ENCODE results near the gene ARPC1B.
"Not testable (repeated sequence)": the region's sequence is repeated elsewhere in the genome, so short reads cannot be mapped to it uniquely, and the experiment has no call there.

DNA sequence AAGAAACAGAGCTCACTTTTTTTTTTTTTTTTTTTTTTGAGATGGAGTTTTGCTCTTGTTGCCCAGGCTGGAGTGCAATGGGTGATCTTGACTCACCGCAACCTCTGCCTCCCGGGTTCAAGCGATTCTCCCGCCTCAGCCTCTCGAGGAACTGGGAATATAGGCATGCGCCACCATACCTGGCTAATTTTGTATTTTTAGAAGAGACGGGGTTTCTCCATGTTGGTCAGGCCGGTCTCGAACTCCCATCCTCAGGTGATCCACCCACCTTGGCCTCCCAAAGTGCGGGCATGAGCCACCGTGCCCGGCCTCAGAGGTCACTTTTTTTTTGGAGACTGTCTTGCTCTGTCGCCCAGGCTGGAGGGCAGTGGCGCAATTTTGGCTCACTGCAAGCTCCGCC, 16.0 kb upstream of the ARPC1B start:
- not testable (repeated sequence) for TF ChIP-seq POLR2A (IDR thresholded peaks at IDR 0.05)
- TF ChIP-seq, protein P1, sequence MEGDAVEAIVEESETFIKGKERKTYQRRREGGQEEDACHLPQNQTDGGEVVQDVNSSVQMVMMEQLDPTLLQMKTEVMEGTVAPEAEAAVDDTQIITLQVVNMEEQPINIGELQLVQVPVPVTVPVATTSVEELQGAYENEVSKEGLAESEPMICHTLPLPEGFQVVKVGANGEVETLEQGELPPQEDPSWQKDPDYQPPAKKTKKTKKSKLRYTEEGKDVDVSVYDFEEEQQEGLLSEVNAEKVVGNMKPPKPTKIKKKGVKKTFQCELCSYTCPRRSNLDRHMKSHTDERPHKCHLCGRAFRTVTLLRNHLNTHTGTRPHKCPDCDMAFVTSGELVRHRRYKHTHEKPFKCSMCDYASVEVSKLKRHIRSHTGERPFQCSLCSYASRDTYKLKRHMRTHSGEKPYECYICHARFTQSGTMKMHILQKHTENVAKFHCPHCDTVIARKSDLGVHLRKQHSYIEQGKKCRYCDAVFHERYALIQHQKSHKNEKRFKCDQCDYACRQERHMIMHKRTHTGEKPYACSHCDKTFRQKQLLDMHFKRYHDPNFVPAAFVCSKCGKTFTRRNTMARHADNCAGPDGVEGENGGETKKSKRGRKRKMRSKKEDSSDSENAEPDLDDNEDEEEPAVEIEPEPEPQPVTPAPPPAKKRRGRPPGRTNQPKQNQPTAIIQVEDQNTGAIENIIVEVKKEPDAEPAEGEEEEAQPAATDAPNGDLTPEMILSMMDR (IDR thresholded peaks at IDR 0.05): not testable (repeated sequence)

Data from prostate gland (tissue), 2 donors.